ENCODE data around the gene CXCL8. TPM values are rescaled to one million over a fixed set of nuclear protein-coding genes. Genes with fewer than 3 reads are reported as not detected.

The CXCL8 gene
- total RNA-seq, 3 donors from 2014 or later (not counting 1 experiment from before 2014, with no cell fraction given) = 59.5 to 460 (median 81.1) TPM

DNA sequence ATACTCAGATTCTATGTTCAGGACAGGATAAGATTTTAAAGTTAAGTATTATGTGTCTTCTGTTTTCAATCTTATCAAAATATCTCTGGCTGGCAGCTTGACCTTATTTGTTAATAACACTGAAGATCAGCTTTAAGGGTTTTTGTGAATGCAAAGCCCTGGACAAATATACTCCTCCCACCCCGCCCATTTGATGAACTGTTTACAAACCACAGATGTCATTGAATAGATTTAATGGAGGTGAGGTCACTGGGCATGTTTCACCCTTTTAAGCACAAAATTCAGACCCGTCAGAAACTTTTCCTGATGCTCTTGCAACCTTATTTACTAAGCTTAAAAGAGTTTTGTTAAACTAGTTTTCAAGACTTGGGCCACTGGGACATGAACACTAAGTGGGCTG lies 10.1 kb upstream of the CXCL8 start:
- H3K36me3 Mint-ChIP-seq = no peaks in the 10 kb centered on the region
- no peak overlapping the region for H3K4me3 ChIP-seq (ENCODE audit: low read length)

DNA sequence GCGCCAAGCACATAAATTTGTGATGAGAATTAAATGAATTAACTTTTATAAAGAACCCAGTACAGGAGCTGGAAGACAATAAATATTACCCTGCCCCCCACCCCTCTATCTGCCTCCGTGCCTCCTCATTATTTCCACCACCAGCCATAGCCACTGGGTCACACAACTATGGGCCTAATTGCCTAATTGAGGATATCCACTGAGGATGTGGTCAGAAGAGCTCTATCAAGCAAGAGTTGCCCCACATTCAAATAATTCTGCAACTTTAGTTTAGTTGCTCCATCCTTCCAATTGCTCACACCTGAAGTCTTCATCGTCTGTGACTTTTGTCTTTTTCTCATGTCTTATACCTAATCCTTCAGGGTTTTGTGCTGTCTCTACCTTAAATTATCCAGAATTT lies 9.5 kb upstream of the CXCL8 start:
- no peaks in the 10 kb centered on the region for H3K36me3 Mint-ChIP-seq
- Histone ChIP-seq H3K4me1 (ENCODE audit: control insufficient read depth, insufficient read depth, low read length) (peaks cover 4% of the 10 kb centered on the region), H3K36me3 (ENCODE audit: control insufficient read depth, insufficient read depth, low read length) (no peaks in the 10 kb centered on the region), H3K27me3 (ENCODE audit: control insufficient read depth, insufficient read depth, low read length) (no peaks in the 10 kb centered on the region), H3K9me3 (ENCODE audit: control insufficient read depth, insufficient read depth, low read length) (no peaks in the 10 kb centered on the region), H3K27ac (ENCODE audit: low read length) (no peak overlapping the region), H3K4me3 (ENCODE audit: low read length) (no peak overlapping the region)
- H3K4me3 Mint-ChIP-seq = no peak overlapping the region
- H3K4me1 Mint-ChIP-seq = no peaks in the 10 kb centered on the region
- peaks cover 2 to 10% of the 10 kb centered on the region in 2 donors for H3K9me3 Mint-ChIP-seq
- H3K27me3 Mint-ChIP-seq (ENCODE audit: low read depth in 2 of 2) = no peaks in the 10 kb centered on the region
- intact Hi-C loops (cut with micrococcal nuclease) = no loop called here
- H3K27ac Mint-ChIP-seq = no peak overlapping the region
- TF ChIP-seq, protein P1, sequence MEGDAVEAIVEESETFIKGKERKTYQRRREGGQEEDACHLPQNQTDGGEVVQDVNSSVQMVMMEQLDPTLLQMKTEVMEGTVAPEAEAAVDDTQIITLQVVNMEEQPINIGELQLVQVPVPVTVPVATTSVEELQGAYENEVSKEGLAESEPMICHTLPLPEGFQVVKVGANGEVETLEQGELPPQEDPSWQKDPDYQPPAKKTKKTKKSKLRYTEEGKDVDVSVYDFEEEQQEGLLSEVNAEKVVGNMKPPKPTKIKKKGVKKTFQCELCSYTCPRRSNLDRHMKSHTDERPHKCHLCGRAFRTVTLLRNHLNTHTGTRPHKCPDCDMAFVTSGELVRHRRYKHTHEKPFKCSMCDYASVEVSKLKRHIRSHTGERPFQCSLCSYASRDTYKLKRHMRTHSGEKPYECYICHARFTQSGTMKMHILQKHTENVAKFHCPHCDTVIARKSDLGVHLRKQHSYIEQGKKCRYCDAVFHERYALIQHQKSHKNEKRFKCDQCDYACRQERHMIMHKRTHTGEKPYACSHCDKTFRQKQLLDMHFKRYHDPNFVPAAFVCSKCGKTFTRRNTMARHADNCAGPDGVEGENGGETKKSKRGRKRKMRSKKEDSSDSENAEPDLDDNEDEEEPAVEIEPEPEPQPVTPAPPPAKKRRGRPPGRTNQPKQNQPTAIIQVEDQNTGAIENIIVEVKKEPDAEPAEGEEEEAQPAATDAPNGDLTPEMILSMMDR (IDR thresholded peaks at IDR 0.05) = no peak
- ATAC-seq (peak in 1 of 3 donors; percentile 40), DNase-seq (no peak)
- 53% methylated on average over 2 of the region's 3 CpGs for WGBS (ENCODE audit: insufficient coverage)

More for the DNA sequence above, 10.1 kb upstream of the CXCL8 start:
- intact Hi-C loops (cut with micrococcal nuclease) = no loop called here
- Mint-ChIP-seq H3K4me3 (no peak overlapping the region), H3K27me3 (ENCODE audit: low read depth in 2 of 2) (no peaks in the 10 kb centered on the region), H3K9me3 (peaks cover 2 to 10% of the 10 kb centered on the region in 2 donors), H3K27ac (no peak overlapping the region), H3K4me1 (no peaks in the 10 kb centered on the region)
- Histone ChIP-seq H3K27ac (ENCODE audit: low read length) (no peak overlapping the region), H3K27me3 (ENCODE audit: control insufficient read depth, insufficient read depth, low read length) (no peaks in the 10 kb centered on the region), H3K9me3 (ENCODE audit: control insufficient read depth, insufficient read depth, low read length) (no peaks in the 10 kb centered on the region), H3K36me3 (ENCODE audit: control insufficient read depth, insufficient read depth, low read length) (no peaks in the 10 kb centered on the region), H3K4me1 (ENCODE audit: control insufficient read depth, insufficient read depth, low read length) (peaks cover 4% of the 10 kb centered on the region)
- WGBS (ENCODE audit: insufficient coverage) = 80% methylated on average over 2 of the region's 2 CpGs
- DNase-seq = no peak
- TF ChIP-seq, protein P1 (IDR thresholded peaks at IDR 0.05) = no peak
- no peak for ATAC-seq

DNA sequence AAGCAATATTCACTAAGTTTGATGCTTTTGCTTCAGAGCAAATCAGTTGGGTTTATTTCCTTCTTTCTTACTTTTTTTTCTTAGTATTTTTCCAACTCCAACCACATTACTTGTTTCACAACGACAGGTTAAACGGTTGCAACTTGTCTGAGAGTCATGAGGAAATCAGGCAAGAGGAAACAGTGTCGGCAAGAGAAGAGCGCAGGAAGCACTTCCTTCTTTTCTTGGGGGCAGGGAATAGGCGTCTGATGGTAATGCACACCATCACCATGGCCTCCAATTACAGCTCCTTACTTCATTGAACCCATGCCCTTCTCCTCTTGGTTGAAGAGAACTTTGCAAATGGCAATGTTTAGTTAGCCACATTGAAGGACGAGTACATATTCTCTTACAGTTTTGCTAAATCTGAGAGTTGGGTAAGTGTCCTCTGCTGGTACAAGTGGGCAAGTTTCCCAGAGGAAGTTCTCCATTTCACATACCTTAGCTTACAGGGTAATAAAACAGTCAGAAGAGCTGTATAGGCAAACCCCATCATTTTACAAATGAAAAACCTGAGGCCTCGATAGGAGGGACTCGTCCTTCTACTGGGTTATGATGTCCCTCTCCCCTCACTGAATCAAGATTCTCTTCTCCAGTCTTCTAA lies 8.3 kb upstream of the CXCL8 start:
- H3K4me1 Mint-ChIP-seq = no peaks in the 10 kb centered on the region
- peaks cover 4% of the 10 kb centered on the region for H3K4me1 ChIP-seq (ENCODE audit: control insufficient read depth, insufficient read depth, low read length)
- H3K36me3 ChIP-seq (ENCODE audit: control insufficient read depth, insufficient read depth, low read length) = no peaks in the 10 kb centered on the region
- H3K27me3 Mint-ChIP-seq (ENCODE audit: low read depth in 2 of 2) = no peaks in the 10 kb centered on the region
- ATAC-seq (peak in 1 of 3 donors; percentile 59), DNase-seq (no peak)
- no peak overlapping the region for H3K4me3 ChIP-seq (ENCODE audit: low read length)
- TF ChIP-seq, protein P1 (IDR thresholded peaks at IDR 0.05) = no peak
- WGBS (ENCODE audit: insufficient coverage) = 41% methylated on average over 7 of the region's 8 CpGs
- H3K36me3 Mint-ChIP-seq = no peaks in the 10 kb centered on the region
- no peak overlapping the region for H3K27ac ChIP-seq (ENCODE audit: low read length)
- no peaks in the 10 kb centered on the region for H3K9me3 ChIP-seq (ENCODE audit: control insufficient read depth, insufficient read depth, low read length)
- no peak overlapping the region for H3K4me3 Mint-ChIP-seq
- H3K27ac Mint-ChIP-seq = no peak overlapping the region
- intact Hi-C loops (cut with micrococcal nuclease) = no loop called here
- H3K9me3 Mint-ChIP-seq = peaks cover 2 to 10% of the 10 kb centered on the region in 2 donors
- H3K27me3 ChIP-seq (ENCODE audit: control insufficient read depth, insufficient read depth, low read length) = no peaks in the 10 kb centered on the region
